GM19025 (cell line): ENCODE data around the gene RNF11.
"Not testable (repeated sequence)": the region's sequence is repeated elsewhere in the genome, so short reads cannot be mapped to it uniquely, and the experiment has no call there.

Source experiments
- ATAC-seq: cut with Tn5 transposase; IDR thresholded peaks from one replicate; pipeline ENCODE4 v1.9.1; 2021; ENCODE audit warnings: mild to moderate bottlenecking, low read depth, moderate library complexity; ENCODE audit not compliant: unreplicated experiment

RNF11 gene

DNA sequence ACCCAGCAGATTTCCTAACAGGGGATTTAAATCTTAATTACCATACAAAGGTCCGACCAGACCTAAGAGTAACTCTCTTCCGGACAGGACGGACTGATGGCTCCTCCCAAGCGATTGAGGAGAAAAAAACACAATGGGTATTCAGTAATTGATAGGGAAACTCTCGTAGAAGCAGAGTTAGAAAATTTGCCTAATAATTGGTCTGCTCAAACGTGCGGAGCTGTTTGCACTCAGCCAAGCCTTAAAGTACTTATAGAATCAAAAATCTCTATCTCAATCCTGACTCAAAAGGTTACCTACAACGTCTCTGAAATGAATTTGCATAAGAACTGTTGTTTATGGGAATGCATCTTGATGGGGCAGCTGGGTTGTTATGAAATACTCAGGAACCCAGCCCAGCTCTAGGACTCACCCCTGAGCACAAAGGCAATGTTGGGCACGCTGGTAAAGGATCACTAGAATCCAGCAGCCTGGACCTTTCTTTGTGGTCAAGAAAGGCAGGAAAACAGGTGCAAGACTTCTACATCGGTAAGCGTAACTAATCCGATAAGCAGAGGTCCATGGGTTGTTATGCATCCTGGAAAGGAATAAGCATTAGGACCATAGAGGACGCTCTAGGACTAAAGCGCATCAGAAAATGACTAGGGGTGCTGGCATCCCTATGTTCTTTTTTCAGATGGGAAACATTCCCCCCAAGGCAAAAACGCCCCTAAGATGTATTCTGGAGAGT lies 8.7 kb upstream of the RNF11 start:
- not testable (repeated sequence) for ATAC-seq

DNA sequence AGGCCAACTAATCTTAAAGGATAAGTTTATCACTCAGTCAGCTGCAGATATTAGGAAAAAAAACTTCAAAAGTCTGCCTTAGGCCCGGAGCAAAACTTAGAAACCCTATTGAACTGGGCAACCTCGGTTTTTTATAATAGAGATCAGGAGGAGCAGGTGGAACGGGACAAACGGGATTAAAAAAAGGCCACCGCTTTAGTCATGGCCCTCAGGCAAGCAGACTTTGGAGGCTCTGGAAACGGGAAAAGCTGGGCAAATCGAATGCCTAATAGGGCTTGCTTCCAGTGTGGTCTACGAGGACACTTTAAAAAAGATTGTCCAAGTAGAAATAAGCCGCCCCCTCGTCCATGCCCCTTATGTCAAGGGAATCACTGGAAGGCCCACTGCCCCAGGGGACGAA lies 7.6 kb upstream of the RNF11 start:
- not testable (repeated sequence) for ATAC-seq

DNA sequence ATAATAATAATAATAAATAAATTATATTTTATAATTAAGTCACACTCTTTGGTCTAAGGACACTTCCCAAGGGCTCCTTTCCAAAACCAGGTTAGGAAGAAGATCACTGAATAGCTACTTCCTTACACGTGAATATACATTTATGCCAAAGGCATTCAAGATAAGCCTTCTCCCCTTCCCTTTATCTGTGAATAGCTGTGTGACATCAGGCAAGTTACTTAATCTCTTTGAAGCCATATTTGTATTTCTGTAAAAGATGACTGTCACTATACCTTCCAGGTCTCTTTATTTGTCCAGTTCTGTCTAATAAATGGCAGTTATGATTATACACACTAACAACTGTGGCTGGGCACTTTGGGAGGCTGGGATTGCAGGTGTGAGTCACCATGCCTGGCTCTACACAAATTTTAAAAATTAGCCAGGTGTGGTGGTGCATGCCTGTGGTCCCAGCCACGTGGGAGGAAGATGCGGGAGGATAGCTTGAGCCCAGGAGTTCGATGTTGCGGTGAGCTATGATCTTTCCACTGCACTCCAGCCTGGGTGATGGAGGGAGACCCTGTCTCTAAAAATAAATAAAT lies 5.5 kb upstream of the RNF11 start:
- no peak for ATAC-seq

DNA sequence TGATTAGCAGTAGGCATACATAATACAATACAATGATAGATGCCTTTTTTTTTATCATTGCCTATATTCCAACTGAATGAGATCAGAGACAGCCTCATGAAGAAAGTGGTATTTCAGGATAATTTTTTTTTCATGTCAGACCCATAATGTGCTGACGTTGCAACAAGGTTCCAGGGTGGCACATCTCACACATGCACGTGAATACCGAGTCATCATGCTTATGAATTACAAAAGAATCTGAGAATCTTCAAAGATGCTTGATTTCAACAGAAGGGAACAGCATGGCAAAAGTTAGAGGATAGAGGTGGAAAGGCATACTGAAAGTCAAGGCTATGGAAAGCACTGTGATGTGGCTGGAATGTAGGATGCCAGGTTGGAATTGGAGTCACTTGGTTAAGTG lies 5.0 kb upstream of the RNF11 start:
- no peak for ATAC-seq

DNA sequence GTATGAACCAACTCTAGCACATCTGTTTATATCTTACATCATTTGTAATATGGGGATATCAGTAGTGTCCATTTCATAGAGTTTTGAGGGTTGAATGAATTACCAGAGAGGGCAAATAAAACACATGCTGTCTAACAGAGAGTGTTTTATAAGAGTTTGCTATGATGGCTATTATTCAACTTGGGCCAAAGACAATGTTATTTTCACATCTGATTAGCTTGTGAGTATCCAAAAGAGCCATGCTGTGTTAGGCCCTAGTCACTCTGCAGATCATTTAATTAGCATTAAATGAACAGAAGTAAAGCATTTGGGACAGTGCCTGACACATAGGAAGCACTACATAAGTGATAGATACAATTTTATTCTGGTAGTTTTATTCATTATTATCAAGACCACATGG lies 4.2 kb upstream of the RNF11 start:
- no peak for ATAC-seq

DNA sequence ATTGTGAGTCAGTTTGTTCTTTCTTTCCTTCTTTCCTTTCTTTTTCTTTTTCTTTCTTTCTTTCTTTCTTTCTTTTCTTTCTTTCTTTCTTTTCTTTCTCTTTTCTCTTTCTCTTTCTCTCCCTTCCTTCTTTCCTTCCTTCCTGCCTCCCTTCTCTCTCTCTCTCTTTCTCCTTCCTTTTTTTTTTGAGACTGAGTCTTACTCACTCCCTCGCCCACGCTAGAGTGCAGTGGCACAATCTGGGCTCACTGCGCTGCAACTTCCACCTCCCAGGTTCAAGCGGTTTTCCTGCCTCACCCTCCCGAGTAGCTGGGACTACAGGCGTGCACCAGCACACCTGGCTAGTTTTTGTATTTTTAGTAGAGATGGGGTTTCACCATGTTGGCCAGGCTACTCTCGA lies 1.8 kb upstream of the RNF11 start:
- ATAC-seq: not testable (repeated sequence)

DNA sequence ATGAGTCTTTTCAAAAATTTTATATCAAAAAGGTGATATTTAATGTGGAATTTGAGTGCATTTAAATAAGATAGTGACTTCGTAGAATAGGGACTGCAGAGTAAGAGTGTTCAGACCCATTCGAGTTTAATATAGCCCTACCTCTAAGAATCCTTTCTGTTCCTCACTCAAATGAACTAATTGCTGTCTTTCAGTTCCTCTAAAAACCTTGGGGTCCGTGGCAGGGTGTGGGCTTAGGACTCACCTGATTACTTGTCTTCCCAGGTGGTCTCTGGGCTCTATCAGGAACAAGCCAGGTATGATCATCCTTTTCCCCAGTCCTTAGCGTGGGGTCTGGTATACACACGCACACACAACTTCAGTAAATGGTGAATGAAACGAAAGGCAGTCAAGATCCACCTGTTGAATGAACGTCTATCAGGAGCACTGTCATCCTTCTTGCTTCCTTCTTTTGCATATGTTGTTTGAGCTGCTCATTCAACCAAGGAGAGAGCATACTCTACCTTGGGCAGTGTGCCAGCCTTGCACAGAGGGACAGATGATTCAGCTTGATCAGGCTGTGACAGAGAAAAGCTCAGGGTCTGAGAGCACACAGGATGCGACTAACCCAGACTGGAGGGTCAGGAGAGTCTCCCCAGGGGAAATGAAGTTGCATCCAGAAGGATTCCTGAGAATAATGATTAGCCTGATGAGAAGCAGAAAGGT lies 1.2 kb upstream of the RNF11 start:
- peak; percentile 52 for ATAC-seq

DNA sequence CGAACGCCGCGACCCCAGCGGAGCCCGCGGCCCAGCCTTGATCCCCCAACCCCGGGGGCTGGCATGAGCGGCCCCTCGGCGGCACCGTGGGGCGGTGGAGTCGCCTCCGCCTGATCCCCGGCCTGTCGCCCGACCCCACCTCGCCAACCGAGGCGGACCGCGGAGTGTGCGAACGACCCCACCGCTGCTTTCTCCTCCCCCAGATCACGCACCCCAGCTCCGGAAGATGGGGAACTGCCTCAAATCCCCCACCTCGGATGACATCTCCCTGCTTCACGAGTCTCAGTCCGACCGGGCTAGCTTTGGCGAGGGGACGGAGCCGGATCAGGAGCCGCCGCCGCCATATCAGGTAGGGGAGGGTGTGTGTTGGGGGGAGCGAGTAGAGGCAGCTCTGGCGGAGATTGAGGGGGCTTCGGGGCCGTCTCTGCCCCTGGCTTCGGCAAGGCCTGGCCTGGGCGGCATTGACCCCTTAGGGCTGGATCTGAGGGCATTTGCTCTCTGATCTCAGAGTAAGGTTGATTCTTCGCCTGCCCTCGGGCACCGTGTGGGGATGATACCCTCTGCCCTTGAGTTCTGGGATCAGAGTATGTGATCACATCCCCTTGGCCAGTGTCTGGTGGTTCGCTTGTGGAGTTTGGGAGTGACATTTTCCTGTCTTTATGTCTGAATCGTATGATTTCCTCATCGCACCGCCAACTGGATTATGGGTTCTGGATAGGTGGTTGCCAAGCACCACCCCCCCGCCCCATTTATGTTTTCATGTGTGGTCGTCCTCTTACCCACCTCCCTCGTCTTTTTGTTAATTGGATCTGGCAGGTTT lies 668 bp downstream of the RNF11 start:
- ATAC-seq: no peak

DNA sequence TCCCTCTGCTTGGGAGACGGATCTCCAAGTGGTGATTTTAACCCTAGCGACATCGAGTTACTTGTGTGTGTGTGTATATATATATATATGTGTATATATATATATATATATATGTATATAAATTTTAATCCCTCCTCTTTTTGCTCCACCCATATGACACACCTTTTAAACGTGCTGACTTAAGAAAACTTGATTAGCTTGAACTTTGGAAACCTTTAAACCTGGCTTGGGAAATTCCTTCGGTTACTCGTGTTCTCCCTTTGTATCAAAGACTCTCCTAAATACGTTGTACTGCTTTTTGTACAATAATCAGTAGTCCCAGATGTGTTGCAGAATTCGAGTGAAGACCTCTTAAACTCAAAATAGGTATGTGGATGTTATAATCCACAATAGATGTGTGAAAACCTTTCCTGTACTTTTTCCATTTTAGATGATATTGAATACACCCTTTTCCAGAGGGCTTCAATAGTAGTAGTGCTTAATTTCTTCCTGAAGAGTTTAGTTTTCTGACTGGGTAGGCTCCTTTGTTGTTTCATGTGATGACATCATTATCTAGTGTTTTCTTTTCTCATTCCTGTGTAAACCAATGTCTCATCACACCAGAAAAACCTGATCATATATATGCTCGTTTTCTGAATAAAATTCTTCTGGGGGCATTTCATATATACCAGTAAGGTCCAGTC lies 1.4 kb downstream of the RNF11 start:
- no peak for ATAC-seq

DNA sequence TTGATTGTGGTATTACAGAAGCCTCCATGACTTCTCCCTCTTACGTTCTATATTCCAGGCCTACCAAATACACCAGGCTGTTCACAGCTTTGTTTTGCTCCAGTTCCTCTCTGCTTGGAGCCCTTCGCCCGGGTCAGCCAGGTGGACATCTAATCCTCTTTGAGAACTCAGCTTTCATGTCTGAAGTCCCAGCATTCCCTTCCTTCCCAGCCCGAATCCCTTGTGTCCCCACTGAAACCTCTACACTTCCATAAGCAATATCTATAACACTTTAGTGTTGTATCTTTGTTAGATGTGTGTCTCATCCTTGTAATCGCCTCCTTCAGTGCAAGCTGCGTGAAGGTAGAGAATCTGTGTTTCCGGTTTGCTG lies 1.9 kb downstream of the RNF11 start:
- ATAC-seq: no peak

DNA sequence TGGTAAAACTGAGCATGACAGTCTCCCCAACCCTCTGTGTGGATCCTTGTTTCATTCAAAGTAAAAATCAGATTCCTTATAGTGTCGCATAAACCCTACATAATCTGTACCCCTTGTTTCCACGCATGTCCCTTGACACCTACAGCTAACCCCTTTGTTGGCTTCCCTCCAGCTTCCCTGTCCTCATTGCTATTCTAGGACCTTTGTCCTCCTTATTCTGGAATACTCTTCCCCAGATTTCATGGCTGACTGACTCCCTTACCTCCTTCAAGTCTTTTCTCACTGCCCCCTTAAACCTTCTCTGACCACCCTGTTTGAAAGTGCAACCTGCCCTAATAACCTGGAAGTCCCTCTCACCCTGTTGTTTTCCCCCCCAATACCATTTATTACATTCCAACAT lies 4.0 kb downstream of the RNF11 start:
- no peak for ATAC-seq

DNA sequence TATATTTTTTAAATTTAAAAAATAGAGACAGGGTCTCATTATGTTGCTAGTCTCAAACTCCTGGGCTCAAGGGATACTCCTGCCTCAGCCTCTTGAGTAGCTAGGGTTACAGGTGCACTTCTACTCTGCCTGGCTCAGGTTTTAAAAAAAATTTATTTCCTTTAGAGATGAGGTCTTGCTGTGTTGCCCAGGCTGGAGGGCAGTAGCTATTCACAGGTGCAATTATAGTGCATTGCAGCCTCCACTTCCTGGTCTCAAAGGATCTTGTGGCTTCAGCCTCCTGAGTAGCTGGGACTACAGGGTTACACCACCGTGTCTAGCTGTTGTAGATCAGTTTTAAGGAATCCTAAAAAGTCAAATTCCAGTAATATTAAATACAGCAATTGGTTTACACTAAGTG lies 5.0 kb downstream of the RNF11 start:
- ATAC-seq: no peak

DNA sequence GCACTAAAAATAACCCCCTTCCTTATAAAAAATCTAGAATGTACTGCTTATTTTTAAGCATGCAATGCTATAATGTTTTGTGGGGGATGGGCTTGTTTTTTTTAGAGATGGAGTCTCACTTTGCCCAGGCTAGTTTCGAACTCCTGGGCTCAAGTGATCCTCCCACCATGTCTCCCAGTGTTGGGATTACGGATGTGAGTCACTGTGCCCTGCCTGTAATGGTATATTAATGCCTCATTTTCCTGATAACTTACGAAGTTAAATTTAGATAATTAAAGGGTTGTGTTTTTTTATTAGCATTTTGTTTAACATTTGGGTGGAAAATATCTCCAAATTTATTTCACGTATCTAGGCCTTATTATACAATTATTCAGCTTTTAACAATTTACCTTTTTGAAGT lies 6.5 kb downstream of the RNF11 start:
- ATAC-seq: no peak

DNA sequence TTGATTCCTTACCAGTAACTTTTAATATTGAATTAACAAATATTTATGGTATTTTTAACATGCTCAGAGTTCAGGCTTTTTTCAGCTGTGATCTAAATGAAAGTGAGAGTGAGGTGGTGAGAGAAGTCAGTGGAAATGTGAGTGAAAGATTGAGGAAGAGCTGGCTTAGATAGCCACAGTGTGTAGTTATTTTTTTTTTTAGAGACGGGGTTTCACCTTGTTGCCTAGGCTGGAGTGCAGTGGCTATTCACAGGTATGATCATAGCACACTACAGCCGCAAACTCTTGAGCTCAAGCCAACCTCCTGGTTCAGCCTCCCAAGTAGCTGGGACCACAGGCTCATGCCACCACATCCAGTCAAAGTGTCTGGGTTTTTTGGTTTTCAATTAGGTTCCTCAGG lies 10.9 kb downstream of the RNF11 start:
- ATAC-seq: peak; percentile 69

DNA sequence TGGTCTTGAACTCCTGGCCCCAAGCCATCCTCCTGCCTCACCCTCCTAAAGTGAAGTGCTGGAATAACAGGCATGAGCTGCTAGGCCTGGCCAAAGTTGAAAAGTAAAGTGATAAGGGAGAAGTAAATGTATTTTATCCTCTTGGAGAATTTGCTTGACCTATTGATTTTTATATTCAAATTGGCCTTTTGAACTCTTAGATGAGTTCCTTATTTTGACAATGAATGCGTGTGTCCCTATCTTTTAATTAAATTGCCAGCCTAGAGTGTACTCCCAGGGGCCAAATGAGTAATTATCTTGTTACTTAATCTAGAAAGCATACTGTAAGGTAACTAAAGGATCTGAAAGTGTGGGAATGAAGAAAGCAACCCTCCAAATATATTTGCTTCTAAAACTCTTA lies 11.4 kb downstream of the RNF11 start:
- ATAC-seq: no peak

DNA sequence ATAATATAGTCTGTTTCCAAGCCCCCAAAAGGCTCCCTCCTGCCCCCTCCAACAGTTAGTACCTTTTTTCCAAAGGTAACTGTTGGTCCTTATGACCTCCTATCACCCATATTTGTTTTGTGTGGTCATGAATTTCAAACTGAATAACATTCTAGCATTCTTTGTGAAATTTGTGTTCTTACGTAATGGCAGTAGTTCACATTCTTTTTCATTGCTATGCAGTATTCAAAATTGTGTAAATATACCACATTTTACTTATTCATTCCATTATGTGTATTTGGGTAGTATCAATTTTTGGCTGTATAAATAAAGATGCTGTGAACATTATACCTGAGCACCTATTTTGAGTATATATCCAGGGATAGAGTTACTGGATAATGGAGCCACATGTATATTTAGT lies 13.4 kb downstream of the RNF11 start:
- no peak for ATAC-seq

DNA sequence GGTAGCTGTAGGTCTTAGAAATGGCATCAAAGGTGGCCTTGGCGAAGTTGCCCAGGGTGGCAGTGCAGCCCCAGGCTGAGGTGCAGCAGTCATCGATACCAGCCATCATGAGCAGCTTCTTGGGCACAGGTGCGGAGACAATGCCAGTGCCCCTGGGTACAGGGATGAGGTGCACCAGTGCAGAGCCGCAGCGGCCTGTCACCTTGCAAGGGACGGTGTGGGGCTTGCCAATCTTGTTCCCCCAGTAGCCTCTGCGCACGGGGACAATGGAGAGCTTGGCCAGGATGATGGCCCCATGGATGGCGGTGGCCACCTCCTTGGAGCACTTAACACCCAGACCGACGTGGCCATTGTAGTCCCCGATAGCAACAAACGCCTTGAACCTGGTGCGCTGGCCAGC lies 14.7 kb downstream of the RNF11 start:
- not testable (repeated sequence) for ATAC-seq

DNA sequence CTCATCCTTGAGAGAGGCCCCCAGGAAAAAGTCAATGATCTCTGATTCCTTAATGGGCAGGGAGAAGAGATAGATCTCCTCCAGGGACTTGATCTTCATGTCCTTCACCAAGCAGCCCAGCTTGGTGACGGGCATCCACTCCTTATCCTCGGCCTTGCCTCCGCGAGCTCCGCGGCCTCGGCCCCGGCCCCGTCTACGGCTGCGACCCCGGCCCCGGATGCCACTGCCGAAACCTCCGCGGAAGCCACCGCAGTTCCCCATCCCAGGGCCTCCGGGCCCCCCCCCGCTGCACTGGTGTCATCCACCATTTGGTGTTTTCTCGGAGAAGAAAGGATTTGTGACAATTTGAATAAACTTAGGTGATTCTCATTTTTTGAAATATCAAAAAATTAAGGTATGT lies 15.1 kb downstream of the RNF11 start:
- not testable (repeated sequence) for ATAC-seq

DNA sequence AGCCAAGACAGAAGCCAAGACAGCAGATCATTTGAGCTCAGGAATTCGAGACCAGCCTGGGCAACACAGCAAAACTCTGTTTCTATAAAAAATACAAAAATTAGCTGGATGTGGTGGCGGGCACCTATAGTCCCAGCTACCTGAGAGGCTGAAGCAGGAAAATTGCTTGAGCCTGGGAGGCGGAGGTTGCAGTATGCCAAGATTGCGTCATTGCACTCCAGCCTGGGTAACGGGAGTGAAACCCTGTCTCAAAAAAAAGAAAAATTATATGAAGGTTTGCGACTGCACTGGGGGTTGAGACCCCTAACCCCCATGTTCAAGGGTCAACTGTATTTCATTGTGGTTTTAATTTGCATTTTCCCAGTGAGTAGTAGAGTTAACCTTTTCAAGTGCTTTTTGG lies 16.3 kb downstream of the RNF11 start:
- no peak for ATAC-seq

DNA sequence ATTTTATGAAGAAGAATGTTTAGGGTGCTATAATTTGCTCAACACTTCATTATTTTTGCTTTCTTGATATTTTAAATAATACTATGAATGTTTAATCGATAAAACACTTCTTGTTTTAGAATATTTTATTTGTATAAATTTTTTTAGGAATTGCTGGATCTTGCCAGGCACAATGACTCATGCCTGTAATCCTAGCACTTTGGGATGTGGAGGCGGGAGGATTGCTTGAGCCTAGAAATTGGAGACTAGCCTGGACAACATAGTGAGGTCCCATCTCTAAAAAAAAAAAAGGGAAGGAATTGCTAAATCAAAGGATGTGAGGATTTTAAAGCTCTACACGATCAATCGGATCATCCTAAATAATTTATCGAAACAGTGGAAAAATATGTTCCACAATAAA lies 17.6 kb downstream of the RNF11 start:
- no peak for ATAC-seq

DNA sequence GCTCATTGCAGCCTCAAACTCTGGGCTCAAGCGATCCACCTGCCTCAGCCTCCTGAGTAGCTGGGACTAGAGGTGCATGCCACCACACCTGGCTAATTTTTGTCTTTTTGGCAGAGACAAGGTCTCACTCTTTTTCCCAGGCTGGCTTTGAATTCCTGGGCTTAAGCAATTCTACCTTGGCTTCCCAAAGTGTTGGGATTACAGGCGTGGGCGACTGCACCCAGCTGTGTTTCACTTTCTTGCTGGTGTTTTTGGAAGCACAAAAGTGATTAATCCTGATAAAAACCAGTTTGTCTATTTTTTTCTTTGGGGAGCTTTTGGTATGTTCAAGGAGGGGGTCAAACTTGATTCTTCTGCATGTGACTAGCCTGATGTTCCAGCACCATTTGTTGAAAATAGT lies 19.3 kb downstream of the RNF11 start:
- no peak for ATAC-seq
